Stimulated activated naive CD4-positive, alpha-beta T cell treated with Interleukin-2 at 50 U/mL for 16 hours (primary cell): ENCODE data around the gene PRR7.
A peak's percentile ranks its signal among the peaks of the same experiment; 100 is the strongest.

Experiments used
- DNase-seq: peaks from one replicate; lab custom pipeline; 2025; lab: John Stamatoyannopoulos, UW

PRR7 gene

GRCh38 chr5:177423671-177424070 lies 22.9 kb upstream of the PRR7 start:
- no peak for DNase-seq

GRCh38 chr5:177425196-177425800 lies 21.3 kb upstream of the PRR7 start:
- DNase-seq = no peak

GRCh38 chr5:177425801-177426565 lies 20.6 kb upstream of the PRR7 start:
- peak; percentile 100 for DNase-seq

- DNase-seq = peak; percentile 58
Observed at GRCh38 chr5:177426566-177427210, 19.9 kb upstream of the PRR7 start, which contains the start of gene GRK6. Gene GRK6, plus strand, starts transcription at chr5:177426676. Its CDS starts 170 bp downstream, at chr5:177426846.

- DNase-seq = no peak
Observed at GRCh38 chr5:177427211-177427822, 19.3 kb upstream of the PRR7 start.

GRCh38 chr5:177427919-177428573 lies 18.6 kb upstream of the PRR7 start:
- DNase-seq = peak; percentile 27

GRCh38 chr5:177428574-177429217 lies 17.9 kb upstream of the PRR7 start:
- DNase-seq = no peak

- peak; percentile 92 for DNase-seq
Observed at GRCh38 chr5:177429248-177430040, 17.2 kb upstream of the PRR7 start.

GRCh38 chr5:177430140-177430951 lies 16.3 kb upstream of the PRR7 start:
- no peak for DNase-seq

GRCh38 chr5:177430972-177431316 lies 15.7 kb upstream of the PRR7 start:
- no peak for DNase-seq

- peak; percentile 74 for DNase-seq
Observed at GRCh38 chr5:177431317-177432142, 15.1 kb upstream of the PRR7 start.

GRCh38 chr5:177432143-177432838 lies 14.3 kb upstream of the PRR7 start:
- peak; percentile 63 for DNase-seq

- no peak for DNase-seq
Observed at GRCh38 chr5:177432839-177433657, 13.6 kb upstream of the PRR7 start.

GRCh38 chr5:177433658-177434217 lies 12.9 kb upstream of the PRR7 start:
- DNase-seq = no peak

GRCh38 chr5:177434437-177434836 lies 12.2 kb upstream of the PRR7 start:
- peak; percentile 54 for DNase-seq

- no peak for DNase-seq
Observed at GRCh38 chr5:177434942-177435738, 11.5 kb upstream of the PRR7 start.
